Measurements from ENCODE around the gene SERPINB1. TPM values are rescaled to one million over a fixed set of nuclear protein-coding genes. Genes with fewer than 3 reads are reported as not detected.

SERPINB1 gene
- total RNA-seq, 1 experiment from 2014 or later: 82.3 TPM

- no peak overlapping the region for H3K4me3 ChIP-seq
- H3K79me2 ChIP-seq (ENCODE audit: low read depth): 0 out of 2 replicates have a peak, but pooled peaks cover 8% of the 10 kb centered on the region
- TF ChIP-seq CTCF (conservative IDR thresholded peaks at IDR 0.05): no peak
- no peak for TF ChIP-seq EZH2 (IDR thresholded peaks at IDR 0.05; ENCODE audit: low read depth)
- peak overlapping the region; percentile 71 for H3K27ac ChIP-seq
- no peaks in the 10 kb centered on the region for H3K27me3 ChIP-seq (ENCODE audit: insufficient read depth, low read depth)
- no peaks in the 10 kb centered on the region for H4K20me1 ChIP-seq (ENCODE audit: insufficient read depth)
- H2AFZ ChIP-seq: no peak overlapping the region
- no TSS peak for BruUV-seq (replicated peaks)
- intact Hi-C loops (cut with micrococcal nuclease; ENCODE audit: unreplicated experiment): loop anchor here (10.0 kb wide), 1 partner anchor 261 kb away; no protein-coding TSS in a partner anchor
- CTCF ChIA-PET: no interaction called here
- no peak overlapping the region for H3K4me2 ChIP-seq
- POLR2A ChIA-PET (ENCODE audit: unreplicated experiment): interaction anchor here (0.7 kb wide), 1 partner anchor 47 kb away, joined by 4 read pairs; the partner anchor contains the start of gene SERPINB1
- no peaks in the 10 kb centered on the region for H3K36me3 ChIP-seq (ENCODE audit: low read depth)
- H3K9me2 ChIP-seq (ENCODE audit: insufficient read depth): no peaks in the 10 kb centered on the region
- no peaks in the 10 kb centered on the region for H3K9me3 ChIP-seq (ENCODE audit: insufficient read depth, low read depth)
- H3K4me1 ChIP-seq (replicated peaks; ENCODE audit: insufficient read depth): peaks cover 4% of the 10 kb centered on the region; the same call in 1 of the 2 replicates
- DNase-seq: no peak
- peaks cover 25% of the 10 kb centered on the region; the same call in 1 of the 2 replicates for H3F3A ChIP-seq (ENCODE audit: insufficient read depth, low read depth)
Measured at GRCh38 chr6:2794171-2794730, 47.4 kb downstream of the SERPINB1 start.

GRCh38 chr6:2793534-2794151 is 48.0 kb downstream of the SERPINB1 start:
- Histone ChIP-seq H3K9me2 (ENCODE audit: insufficient read depth) (no peaks in the 10 kb centered on the region), H3K4me2 (no peak overlapping the region), H4K20me1 (ENCODE audit: insufficient read depth) (no peaks in the 10 kb centered on the region), H3K36me3 (ENCODE audit: low read depth) (no peaks in the 10 kb centered on the region), H3K79me2 (ENCODE audit: low read depth) (0 out of 2 replicates have a peak, but pooled peaks cover 8% of the 10 kb centered on the region), H3F3A (ENCODE audit: insufficient read depth, low read depth) (peaks cover 25% of the 10 kb centered on the region; the same call in 1 of the 2 replicates), H3K27me3 (ENCODE audit: insufficient read depth, low read depth) (no peaks in the 10 kb centered on the region), H3K27ac (peak overlapping the region; percentile 71), H3K4me3 (no peak overlapping the region), H2AFZ (no peak overlapping the region), H3K4me1 (replicated peaks; ENCODE audit: insufficient read depth) (peaks cover 4% of the 10 kb centered on the region; the same call in 1 of the 2 replicates), H3K9me3 (ENCODE audit: insufficient read depth, low read depth) (no peaks in the 10 kb centered on the region)
- peak in 1 of 2 experiments; percentile 40 for DNase-seq
- POLR2A ChIA-PET (ENCODE audit: unreplicated experiment): no interaction called here
- no TSS peak for BruUV-seq (replicated peaks)
- TF ChIP-seq EZH2 (IDR thresholded peaks at IDR 0.05; ENCODE audit: low read depth): no peak
- intact Hi-C loops (cut with micrococcal nuclease; ENCODE audit: unreplicated experiment): loop anchor here (10.0 kb wide), 1 partner anchor 261 kb away; no protein-coding TSS in a partner anchor
- CTCF ChIA-PET: no interaction called here

- no peaks in the 10 kb centered on the region for H3K9me3 ChIP-seq (ENCODE audit: insufficient read depth, low read depth)
- no peaks in the 10 kb centered on the region for H3K9me2 ChIP-seq (ENCODE audit: insufficient read depth)
- 0 out of 2 replicates have a peak, but pooled peaks cover 8% of the 10 kb centered on the region for H3K79me2 ChIP-seq (ENCODE audit: low read depth)
- H3K27me3 ChIP-seq (ENCODE audit: insufficient read depth, low read depth): no peaks in the 10 kb centered on the region
- POLR2A ChIA-PET (ENCODE audit: unreplicated experiment): interaction anchor here (0.9 kb wide), 1 partner anchor 54 kb away, joined by 3 read pairs; no protein-coding TSS in a partner anchor
- H2AFZ ChIP-seq: no peak overlapping the region
- TF ChIP-seq EZH2 (IDR thresholded peaks at IDR 0.05; ENCODE audit: low read depth) (no peak), CTCF (conservative IDR thresholded peaks at IDR 0.05) (no peak)
- 0 out of 2 replicates have a peak overlapping the region, but pooled peaks have one; percentile 74 for H3K27ac ChIP-seq
- no peak overlapping the region for H3K4me3 ChIP-seq
- H3K4me1 ChIP-seq (replicated peaks; ENCODE audit: insufficient read depth): peaks cover 4% of the 10 kb centered on the region; the same call in 1 of the 2 replicates
- peaks cover 25% of the 10 kb centered on the region; the same call in 1 of the 2 replicates for H3F3A ChIP-seq (ENCODE audit: insufficient read depth, low read depth)
- no peaks in the 10 kb centered on the region for H3K36me3 ChIP-seq (ENCODE audit: low read depth)
- no peak for DNase-seq
- CTCF ChIA-PET: interaction anchor here (0.6 to 1.9 kb wide), 2 partner anchors 13 to 54 kb away, joined by 4 to 14 read pairs; no protein-coding TSS in a partner anchor
- H4K20me1 ChIP-seq (ENCODE audit: insufficient read depth): no peaks in the 10 kb centered on the region
- intact Hi-C loops (cut with micrococcal nuclease; ENCODE audit: unreplicated experiment): loop anchor here (10.0 kb wide), 1 partner anchor 262 kb away; no protein-coding TSS in a partner anchor
- no peak overlapping the region for H3K4me2 ChIP-seq
- no TSS peak for BruUV-seq (replicated peaks)
Measured at GRCh38 chr6:2792330-2793110, 49.1 kb downstream of the SERPINB1 start.
